Superior temporal gyrus (tissue), 1 donor: ENCODE measurements around the gene CACTIN.
"Not testable (repeated sequence)": the region's sequence is repeated elsewhere in the genome, so short reads cannot be mapped to it uniquely, and the experiment has no call there.

ENCODE experiments used
- DNase-seq: peaks from one replicate; pipeline ENCODE4 v3.0.0-alpha.2; 2016; ENCODE audit errors: extremely low spot score

The CACTIN gene

DNA sequence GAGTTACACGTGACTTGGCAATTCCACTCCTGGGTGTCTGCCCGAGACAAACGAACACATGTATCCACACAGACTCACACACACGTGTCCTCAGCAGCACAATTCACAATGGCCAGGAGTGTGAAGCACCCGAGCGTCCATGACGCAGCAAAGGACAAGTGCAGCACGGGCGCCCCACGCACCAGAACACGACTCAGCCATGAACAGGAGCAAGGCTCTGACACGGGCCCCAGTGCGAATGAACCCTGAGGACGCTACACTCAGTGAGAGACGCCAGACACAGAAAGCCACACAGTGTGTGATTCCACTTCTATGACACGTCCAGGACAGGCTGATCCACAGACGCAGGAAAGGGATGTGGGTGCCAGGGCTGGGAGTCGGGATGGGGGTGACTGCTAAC, 37.2 kb upstream of the CACTIN start:
- no peak for DNase-seq

DNA sequence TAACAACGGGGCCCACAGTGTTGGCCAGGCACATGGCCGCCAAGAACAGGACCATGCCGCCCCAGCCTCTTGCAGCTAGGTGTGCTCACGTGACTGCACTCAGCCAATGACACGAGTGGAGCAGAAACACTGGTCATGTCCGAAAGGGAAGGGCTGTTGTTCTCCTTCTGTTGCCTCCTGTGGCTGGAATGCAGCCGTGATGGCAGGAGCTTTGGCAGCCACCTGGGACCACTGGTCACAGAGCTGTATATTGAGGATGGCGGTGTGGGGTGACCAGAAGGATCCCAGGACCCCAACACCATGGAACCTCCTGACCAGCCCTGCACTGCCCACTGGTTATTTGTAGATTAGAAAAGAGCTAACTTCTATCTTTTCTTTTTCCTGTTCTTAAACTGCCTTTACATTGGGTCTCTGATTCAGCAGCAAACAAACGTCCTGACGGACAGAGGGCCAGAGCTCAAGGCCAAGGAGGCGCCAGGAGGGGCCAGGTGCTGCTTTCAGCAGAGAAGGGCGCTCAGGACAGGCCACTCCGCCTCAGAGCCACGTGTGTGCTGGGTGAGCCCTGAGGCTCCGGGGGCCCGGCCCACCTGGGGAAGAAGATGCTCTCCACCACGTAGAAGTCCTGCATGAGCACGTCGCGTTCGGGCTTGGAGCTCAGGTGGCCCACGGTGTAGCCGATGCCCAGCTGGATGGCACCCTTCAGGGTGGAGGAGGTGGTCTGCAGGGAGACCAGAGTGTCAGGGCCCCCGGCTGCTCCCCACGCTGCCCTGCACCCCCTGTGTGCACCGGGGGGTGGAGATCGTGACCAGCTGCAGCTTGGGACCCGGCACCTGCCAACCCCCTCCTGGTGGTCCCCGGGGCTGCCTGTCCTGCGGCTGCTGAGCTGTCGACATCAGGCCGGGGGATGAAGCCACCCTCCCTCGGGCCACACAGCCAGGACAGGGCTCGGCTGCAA, 35.0 kb upstream of the CACTIN start:
- DNase-seq, result no peak

DNA sequence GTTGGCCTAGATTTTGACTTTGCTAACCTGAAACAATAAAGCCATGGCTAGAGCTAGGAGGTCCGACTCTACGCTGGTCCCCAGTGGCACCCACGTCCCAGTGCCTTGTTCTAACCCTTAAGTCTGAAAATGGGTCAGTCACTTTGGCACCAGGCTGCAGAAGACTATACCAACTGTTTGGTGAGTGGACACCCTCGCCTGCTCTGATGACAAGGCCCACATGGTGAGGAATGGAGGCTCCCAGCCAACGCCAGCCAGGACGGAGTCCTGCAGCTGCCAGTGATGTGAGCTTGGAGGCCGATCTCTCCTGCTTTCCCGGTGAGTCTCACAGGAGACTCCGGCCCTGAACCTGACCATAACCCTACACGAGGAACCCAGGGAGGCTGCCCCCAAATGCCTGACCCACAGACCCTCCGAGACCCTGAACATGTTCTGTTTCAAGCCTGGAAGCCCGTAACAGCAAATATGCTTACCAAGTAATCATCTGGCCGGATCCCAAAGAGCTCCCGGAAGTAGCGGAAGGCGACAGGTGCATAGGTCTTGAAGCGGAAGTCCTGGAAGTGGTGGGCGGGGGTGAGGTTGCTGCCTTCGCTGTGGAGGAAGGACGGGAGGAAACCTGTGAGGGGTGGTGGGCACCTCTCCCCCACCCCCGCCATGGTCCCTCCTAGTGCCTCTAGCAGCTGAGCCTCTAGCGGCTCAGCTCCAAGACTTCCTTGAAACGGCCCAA, 34.1 kb upstream of the CACTIN start:
- peak; percentile 25 for DNase-seq

DNA sequence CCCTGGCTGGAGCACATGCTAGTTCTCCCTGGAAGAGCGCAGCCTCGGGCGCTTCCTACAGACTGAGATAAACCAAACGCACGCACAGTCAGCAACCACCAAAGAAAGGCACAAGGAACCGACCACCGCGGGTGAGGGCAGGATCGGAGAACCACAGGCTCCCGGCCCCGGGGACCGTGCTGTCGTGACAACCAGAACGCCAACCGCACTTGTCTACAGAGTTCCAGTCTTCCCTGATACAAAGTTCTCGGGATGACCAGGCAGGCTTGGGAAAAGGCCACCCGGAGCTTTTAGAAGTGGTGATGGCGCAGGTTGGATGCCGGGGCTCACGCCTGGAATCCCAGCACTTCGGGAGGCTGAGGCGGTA, 33.1 kb upstream of the CACTIN start:
- no peak for DNase-seq

- DNase-seq, result no peak
Measured at GRCh38 chr19:3658870-3659745, 32.5 kb upstream of the CACTIN start.

- no peak for DNase-seq
Measured at GRCh38 chr19:3658004-3658869, 31.6 kb upstream of the CACTIN start.

- DNase-seq, result no peak
Measured at GRCh38 chr19:3657395-3657769, 30.8 kb upstream of the CACTIN start.

DNA sequence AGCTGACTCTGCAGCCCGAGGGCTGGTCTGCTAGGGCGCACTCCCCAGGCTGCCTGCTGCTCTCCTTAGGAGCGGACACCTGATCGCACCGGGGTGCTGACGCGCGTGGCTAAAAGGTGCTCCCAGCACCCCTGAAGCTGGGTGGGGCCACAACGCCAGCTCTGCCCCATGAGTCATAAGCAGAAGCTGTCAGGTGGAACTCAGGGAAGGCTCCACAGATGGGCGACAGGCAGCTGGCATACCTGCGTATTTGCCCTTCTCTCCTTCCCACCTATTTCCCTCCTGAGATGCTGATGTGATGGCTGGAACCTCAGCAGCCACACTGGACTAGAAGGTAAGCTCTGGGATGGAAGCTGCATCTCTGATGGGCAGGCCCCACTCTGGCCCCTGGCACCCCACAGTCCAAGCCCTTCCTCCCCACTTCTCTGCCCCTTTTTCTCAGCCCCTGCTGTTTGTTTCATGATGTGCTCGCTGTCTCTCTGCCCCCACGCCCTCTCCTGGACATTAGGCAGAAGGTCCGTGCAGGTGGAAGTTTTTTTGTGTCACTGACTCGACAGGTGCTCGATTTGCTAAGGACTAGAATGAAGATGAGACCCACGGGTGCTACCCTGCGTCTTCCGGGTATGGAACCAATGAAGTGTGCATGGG, 30.3 kb upstream of the CACTIN start:
- DNase-seq, result no peak

- no peak for DNase-seq
Measured at GRCh38 chr19:3656073-3656746, 29.6 kb upstream of the CACTIN start.

DNA sequence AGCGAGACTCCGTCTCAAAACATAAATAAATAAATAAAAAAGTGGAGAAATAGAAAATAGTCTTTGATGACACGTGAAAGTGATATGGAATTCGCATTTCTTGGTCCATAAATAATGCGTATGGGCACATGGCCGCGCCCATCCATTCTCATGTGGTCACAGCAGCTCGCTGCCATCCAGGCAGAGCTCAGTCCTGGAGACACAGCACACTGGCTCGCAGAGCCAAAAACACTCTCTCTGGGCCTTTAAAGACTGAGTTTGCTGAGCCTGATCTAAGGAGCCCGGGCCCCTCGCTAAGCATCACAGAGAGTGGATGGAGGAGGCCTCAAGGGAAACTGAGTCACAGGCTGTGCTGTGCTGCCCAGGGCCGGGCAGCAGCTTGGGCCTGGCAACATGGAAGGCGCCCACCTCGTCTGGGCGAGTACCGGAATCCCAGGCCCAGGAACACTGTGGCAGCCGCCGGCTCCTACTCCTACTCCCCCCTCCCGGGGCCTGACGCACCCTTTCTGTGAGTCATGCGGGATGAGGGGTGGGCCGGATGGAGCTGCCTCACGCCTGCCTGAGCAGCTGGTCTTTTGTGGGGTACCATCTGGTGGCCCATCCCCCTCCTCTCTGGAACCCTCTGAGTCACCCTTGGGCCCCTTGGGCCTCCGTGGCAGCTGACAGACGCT, 28.9 kb upstream of the CACTIN start:
- DNase-seq, result peak; percentile 60

- DNase-seq, result no peak
Measured at GRCh38 chr19:3653865-3654513, 27.4 kb upstream of the CACTIN start.

GRCh38 chr19:3653081-3653795, 26.6 kb upstream of the CACTIN start:
- DNase-seq, result no peak

DNA sequence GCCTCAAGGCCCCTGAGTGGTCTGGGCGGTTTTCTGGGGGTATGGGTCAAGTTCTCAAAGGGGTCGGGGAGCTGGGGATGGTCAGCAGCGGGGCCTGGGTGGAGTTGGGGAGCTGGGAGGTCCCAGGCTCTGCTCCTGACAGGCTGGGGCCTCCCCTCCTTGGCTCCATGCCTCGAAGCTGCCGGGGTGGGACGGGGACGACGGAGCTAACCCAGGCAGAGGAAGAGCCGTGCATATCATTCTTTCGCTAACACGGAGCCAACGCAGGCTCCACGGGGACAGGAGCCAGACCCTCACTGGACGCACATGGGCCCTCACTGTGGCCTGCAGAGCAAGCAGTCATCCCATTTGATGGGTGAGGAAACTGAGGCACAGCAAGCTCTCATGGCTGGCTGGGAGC, 25.8 kb upstream of the CACTIN start:
- DNase-seq, result no peak

GRCh38 chr19:3651684-3652083, 25.1 kb upstream of the CACTIN start:
- DNase-seq, result no peak

DNA sequence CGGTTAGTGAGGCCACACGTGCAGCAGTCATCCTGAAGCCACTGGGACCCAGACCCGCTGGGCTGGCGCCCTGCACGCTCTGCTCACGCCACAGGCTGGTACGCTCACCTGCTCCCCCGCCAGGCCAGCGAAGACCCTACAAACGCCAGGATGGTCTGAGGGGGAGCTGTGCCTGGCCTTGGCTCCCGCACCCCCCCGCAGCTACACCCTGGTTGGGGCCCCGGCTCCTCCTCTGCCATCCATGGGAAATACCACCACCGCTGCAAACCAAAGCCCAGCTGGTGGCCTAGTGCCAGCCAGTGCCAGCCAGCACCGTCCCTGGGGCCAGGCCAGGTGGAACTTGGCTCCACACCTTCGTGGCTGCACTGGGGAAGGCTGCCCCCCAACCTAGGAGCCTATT, 23.3 kb upstream of the CACTIN start:
- DNase-seq, result no peak

GRCh38 chr19:3648037-3648905, 21.7 kb upstream of the CACTIN start:
- no peak for DNase-seq

DNA sequence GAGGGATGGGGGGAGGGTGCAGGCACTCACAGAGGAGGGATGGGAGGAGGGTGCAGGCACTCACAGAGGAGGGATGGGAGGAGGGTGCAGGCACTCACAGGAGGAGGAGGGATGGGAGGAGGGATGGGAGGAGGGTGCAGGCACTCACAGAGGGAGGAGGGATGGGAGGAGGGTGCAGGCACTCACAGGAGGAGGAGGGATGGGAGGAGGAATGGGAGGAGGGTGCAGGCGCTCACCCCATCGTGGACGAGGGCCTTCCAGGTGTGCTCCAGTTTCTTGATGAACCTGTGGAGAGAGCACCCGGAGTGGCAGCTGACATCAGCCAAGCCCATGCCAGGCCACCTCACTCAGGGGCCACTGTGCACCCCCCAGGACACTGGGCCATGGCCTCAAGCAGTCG, 20.5 kb upstream of the CACTIN start:
- DNase-seq, result not testable (repeated sequence)
